GM12872 (cell line): ENCODE data around the gene KCNQ2.

ENCODE experiments used
- TF ChIP-seq, protein P1 (sequence below): IDR thresholded peaks from 3 replicates; pipeline ENCODE4 v1.5.1; 2011; ENCODE audit warnings: low read depth, mild to moderate bottlenecking, low read length, moderate library complexity; ENCODE audit not compliant: insufficient read depth

KCNQ2 gene

DNA sequence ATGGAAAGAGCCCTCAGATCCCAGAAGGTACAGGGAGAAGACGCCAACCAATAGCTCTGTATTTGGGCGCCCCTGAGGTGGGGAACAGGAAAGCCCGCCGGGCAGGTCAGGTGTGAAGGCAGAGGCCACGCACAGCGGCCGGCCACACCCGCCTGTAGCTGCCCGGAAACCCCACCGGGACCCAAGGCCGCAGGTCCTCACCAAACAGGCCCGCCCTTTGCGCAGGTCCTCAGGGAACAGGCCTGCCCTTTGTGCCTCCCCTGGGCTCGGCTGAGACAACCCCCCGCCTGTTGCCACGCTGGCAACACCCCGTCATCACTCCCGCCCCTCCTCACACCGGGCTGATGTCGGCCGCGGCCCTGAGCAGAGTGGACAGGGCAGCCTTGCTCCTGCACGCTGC, 66.4 kb downstream of the KCNQ2 start:
- TF ChIP-seq, protein P1, sequence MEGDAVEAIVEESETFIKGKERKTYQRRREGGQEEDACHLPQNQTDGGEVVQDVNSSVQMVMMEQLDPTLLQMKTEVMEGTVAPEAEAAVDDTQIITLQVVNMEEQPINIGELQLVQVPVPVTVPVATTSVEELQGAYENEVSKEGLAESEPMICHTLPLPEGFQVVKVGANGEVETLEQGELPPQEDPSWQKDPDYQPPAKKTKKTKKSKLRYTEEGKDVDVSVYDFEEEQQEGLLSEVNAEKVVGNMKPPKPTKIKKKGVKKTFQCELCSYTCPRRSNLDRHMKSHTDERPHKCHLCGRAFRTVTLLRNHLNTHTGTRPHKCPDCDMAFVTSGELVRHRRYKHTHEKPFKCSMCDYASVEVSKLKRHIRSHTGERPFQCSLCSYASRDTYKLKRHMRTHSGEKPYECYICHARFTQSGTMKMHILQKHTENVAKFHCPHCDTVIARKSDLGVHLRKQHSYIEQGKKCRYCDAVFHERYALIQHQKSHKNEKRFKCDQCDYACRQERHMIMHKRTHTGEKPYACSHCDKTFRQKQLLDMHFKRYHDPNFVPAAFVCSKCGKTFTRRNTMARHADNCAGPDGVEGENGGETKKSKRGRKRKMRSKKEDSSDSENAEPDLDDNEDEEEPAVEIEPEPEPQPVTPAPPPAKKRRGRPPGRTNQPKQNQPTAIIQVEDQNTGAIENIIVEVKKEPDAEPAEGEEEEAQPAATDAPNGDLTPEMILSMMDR, result no peak

DNA sequence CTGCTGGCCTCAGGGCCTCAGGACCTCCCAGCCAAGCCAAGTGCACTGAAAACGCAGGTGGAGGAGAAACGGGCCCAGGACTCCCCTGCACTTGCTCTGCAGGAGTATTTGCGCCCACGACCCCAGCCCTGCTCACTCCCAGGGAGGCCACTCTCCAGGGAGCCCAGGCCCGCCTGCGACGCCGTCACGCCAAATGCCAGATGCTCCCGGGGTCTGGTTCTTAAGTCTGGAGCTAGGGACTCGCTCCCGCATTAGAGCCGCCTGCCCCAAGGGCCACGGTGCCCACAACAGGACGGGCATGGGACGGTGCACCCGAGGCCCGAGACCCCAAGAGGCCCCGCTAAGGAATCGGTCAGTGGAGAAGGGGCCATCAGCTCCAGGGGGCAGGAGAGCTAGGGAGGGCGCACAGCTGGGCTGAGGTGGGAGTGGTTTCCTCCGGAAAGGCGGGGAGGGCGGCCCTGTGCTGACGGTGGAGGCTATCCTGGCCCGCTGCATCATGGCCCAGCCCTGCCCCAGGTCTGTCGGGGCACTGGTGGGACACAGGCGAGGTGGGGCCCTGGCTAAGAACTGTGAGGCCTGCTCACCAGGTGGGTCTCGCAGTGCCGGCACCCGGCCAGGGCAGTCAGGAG, 67.2 kb downstream of the KCNQ2 start:
- TF ChIP-seq, protein P1, result no peak

DNA sequence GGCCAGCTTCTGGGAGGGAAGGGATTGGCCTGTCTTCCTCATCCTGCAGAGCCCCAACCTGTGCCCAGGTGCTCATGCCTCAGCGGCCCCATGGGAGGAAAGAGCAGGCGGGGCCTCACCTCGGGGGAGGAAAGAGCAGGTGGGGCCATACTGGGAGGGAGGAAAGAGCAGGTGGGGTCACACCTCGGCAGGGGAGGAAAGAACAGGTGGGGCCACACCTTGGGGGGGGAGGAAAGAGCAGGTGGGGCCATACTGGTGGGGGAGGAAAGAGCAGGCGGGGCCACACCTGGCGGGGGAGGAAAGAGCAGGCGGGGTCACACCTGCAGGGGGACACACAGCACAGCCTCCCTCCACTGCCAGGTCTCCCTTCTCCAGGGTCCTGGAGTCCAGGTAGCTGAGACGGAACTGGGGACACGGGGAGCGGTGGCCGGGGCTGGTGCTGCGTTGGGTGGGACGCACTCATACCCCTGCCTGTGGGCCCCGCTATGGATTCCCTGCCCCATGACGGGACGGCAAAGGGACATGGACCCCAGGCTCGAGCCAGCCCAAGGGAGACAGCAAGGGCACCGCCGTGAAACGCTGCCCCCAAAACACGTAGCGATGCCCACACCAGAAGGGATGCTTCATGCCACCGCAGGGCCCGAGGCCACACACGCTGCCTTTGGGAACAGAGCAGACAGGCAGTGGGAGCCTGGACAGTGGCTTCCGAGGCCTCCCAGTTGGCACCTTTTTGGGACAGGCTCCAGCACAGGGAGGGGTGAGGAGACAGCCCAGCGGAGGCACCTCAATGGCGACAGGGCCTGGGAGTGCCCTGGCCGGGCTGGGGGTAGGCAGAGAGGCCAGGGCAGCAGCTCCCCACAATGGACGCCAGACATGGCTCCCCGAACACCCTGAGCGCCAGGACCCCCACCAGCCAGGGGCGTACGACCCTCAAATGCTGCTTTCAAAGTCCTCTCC, 68.0 kb downstream of the KCNQ2 start:
- TF ChIP-seq, protein P1, result no peak

DNA sequence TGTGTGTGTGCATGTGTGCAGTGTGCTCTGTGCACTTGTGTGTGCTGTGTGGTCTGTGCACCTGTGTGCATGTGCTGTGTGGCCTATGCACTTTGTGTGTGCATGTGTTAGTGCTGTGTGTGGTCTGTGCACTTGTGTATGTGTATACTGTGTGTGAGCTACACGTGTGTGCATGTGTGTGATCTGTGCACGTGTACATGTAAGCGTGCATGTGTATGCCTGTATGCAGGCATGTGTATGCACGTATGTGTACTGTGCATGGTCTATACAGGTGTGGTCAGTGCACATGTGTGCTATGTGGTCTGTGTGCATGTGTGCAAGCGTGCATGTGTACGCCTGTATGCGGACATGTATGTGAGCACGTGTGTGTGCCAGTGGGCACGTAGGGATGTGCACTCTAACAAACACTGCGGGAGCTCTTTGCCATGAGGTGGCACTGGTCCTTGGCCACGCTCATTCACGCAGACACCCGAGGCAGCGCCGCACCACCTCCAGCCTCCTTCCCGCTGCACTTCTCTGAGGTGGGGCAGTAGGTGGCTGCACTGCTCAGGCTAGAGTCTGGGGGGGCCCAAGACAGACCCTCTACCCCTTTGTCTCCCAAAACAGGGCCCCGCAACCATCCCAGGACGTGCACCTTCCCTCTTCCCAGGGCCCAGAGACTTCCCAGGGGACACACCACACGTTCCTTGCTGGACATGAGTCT, 68.9 kb downstream of the KCNQ2 start:
- TF ChIP-seq, protein P1, result no peak

DNA sequence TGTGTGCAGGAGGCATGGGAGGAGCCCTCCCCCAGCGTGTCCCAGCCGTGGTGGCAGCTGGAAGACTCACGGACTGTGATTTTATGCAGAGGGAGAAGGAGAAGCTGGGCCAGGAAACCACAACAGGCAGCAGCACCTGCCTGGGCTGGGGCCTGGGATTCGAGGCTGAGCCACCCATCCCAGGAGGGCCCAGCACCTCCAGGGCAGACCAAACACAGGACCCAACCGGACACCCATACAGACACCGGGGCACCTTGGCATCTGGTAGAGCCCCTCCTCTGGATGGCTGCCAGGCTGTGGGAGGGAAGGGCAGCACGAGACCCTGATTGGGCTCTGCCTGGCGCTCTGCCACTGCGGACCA, 69.6 kb downstream of the KCNQ2 start:
- TF ChIP-seq, protein P1, result no peak

DNA sequence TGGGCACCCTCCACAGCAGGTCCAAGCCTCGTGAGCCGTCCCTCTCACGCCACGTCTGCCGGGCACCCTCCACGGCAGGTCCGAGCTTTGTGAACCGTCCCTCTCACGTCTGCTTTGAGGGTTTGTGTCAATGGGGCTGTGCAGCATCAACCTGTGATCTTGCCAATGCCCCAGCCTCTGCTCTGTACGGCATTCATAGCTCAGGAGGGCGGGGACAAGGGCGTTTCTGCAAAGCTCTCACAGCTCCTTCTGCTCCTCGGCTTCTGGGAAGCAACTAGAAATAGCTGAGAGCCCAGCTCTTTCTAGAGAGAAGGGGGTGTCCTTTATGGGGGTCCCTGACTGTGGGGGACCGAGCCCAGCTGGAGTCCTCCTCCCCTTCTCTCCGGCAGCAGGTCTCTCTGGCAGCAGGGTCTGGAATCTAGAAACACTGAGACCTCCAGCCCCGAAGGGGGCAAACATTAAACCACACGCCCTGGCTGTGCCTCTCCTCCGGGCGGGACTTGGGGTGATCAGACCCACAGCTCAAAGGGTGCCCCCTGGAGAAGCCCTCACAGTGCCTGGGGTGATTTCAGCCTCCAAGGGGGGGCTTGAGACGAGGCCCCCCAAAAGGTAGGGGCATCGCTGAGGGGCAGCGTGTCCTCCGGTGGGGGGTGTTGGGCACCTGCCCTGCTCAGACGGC, 70.1 kb downstream of the KCNQ2 start:
- TF ChIP-seq, protein P1, result no peak

DNA sequence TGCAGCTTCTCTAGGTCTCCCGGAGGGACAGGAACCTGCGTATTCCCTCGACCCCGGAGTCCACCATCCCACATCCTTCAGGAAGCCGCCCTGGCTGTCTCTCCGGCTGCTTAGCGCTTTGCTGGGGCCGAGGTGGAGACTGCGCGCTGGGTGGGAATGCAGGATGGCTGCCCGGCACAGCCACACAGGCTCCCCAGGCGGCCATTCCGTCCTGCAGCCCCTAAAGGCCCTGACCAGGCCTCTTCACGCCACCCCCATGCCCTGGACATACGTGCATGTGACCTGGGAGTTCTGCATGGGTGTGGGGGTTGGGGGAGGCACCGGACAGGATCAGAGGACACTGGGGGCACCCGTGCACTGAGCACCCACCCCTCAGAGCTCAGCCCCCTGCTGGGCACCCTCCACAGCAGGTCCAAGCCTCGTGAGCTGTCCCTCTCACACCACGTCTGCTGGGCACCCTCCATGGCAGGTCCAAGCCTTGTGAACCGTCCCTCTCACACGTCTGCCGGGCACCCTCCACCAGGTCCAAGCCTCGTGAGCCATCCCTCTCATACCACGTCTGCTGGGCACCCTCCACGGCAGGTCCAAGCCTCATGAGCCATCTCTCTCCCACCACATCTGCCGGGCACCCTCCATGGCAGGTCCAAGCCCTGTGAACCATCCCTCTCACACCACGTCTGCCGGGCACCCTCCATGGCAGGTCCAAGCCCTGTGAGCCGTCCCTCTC, 70.9 kb downstream of the KCNQ2 start:
- TF ChIP-seq, protein P1, result no peak
